Left kidney (tissue), 1 donor: ENCODE data around the gene LRRN4. TPM values are rescaled to one million over a fixed set of nuclear protein-coding genes. Genes with fewer than 3 reads are reported as not detected.

Source experiments
- polyA plus RNA-seq: library from polyadenylated mRNA; unstranded; fragments of 120-200 nt; gene quantifications from one replicate; pipeline ENCODE4 v1.2.1, GENCODE V29; 2013; ENCODE audit not compliant: insufficient read length

Gene LRRN4
- polyA plus RNA-seq, 1 donor = 12.2 TPM

Other genes with a start within 250 kb of the LRRN4 start
- gene CHGB, start 142.6 kb downstream of the LRRN4 start, polyA plus RNA-seq = 3.5 TPM
- 20.3 TPM for gene TRMT6, start 103.5 kb downstream of the LRRN4 start, polyA plus RNA-seq
- 25.7 TPM for gene MCM8, start 103.4 kb downstream of the LRRN4 start, polyA plus RNA-seq
- 85.8 TPM for gene CRLS1, start 47.9 kb downstream of the LRRN4 start, polyA plus RNA-seq
- gene FERMT1, start 69.0 kb upstream of the LRRN4 start, polyA plus RNA-seq = 5.4 TPM